Measurements from ENCODE around the gene CGB8.
"Not testable (repeated sequence)": the region's sequence is repeated elsewhere in the genome, so short reads cannot be mapped to it uniquely, and the experiment has no call there.

GRCh38 chr19:49029749-49030148 is 19.2 kb downstream of the CGB8 start:
- TF ChIP-seq CTCF (IDR thresholded peaks at IDR 0.05; ENCODE audit: low read depth, low read length); EZH2phosphoT487 (IDR thresholded peaks at IDR 0.05; ENCODE audit: low read depth): not testable (repeated sequence)

All from OCI-LY3 (cell line).